Measurements from ENCODE around the gene GRIK3.

GRIK3 gene

GRCh38 chr1:36754366-36754765 is 279.9 kb downstream of the GRIK3 start:
- DNase-seq: no peak

- DNase-seq: no peak
Measured at GRCh38 chr1:36753451-36753850, 280.9 kb downstream of the GRIK3 start.

DNA sequence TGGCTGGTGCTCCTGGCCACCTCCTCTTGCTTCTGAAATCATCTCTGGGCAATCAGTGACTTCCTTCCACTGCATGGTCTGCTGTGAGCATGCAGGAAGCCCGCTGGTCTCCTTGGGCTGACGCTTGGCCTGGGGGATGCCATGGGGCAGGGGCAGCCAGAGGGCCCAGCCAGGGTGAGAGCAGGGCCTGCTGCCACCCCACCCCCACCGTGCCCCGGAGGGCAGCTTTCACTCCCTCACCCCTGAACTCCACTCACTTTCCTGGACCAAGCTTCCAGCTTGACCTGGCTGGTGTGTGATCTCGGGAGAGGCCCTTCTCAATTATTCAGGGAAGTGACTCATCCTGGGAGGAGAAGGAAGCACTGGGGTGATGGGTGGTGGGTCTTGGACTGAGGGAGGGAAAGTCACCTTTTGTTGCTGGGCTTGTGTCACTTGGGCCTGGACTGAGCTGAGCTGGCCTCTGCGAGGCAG is 281.4 kb downstream of the GRIK3 start:
- DNase-seq: no peak

DNA sequence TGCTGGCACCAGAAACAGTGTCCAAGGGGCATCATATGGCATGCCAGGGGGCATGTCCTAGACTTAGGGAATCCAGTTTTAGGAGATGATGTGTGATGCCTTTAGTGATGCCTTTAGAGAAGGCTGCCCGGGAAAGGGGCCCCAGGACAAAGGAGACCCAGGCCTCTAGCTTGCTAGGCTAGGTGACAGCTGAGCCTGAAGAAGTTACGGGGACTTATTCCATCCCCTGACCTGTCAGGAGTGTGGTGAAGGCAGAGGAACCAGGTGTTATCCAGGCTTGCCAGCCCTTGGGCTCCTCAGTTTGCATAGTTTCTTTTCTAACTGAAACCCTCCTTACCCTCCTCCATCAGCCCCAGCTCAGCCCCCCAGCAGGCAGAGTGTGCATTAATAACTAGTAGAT is 281.9 kb downstream of the GRIK3 start:
- no peak for DNase-seq

- no peak for DNase-seq
Measured at GRCh38 chr1:36751525-36751924, 282.8 kb downstream of the GRIK3 start.

GRCh38 chr1:36748466-36748865 is 285.8 kb downstream of the GRIK3 start:
- DNase-seq: no peak

Data from inflammatory macrophage (primary cell).